ENCODE measurements around the gene OR10C1. TPM values are rescaled to one million over a fixed set of nuclear protein-coding genes. Genes with fewer than 3 reads are reported as not detected.

OR10C1 gene
- total RNA-seq, 1 experiment from 2014 or later = not detected

GRCh38 chr6:29486577-29486976 lies 47.5 kb downstream of the OR10C1 start:
- H3K27ac ChIP-seq (ENCODE audit: insufficient read length, low read depth, low read length) = no peak overlapping the region
- no peaks in the 10 kb centered on the region for H3K23me2 ChIP-seq (ENCODE audit: insufficient read length, low read depth, low read length, poor library complexity, severe bottlenecking)
- DNase-seq = no peak
- no peak overlapping the region for H3K18ac ChIP-seq (ENCODE audit: insufficient read length, low read depth, low read length)
- no peak overlapping the region for H3K27ac Mint-ChIP-seq
- H3K4ac ChIP-seq (ENCODE audit: low read depth, low read length) = no peak overlapping the region
- H2BK120ac ChIP-seq (ENCODE audit: low read depth, low read length, poor library complexity, severe bottlenecking) = no peak overlapping the region
- WGBS (ENCODE audit: extremely low coverage, insufficient read length, low lambda C conversion rate) = no CpG with 5 or more reads among the region's 4 CpGs
- no peak overlapping the region for H3K4me2 ChIP-seq (ENCODE audit: insufficient read depth, insufficient read length, low read length)
- no peak overlapping the region for H4K5ac ChIP-seq (ENCODE audit: insufficient read length, low read depth, low read length)
- peaks cover 0 to 2% of the 10 kb centered on the region in 2 experiments; a peak in 3 of 5 replicates for H3K9me3 Mint-ChIP-seq
- no peaks in the 10 kb centered on the region for H3K79me2 ChIP-seq (ENCODE audit: insufficient read depth, low read length)
- H3K56ac ChIP-seq (ENCODE audit: insufficient read length, low read depth, low read length) = no peak overlapping the region
- H3K14ac ChIP-seq (ENCODE audit: insufficient read depth, low read length) = no peak overlapping the region
- no peak overlapping the region for H2AK5ac ChIP-seq (ENCODE audit: insufficient read length, low read length)
- no peak overlapping the region for H4K91ac ChIP-seq (ENCODE audit: insufficient read length, low read depth, low read length)
- no peaks in the 10 kb centered on the region; the same call in 1 of the 2 replicates for H3K27me3 Mint-ChIP-seq (ENCODE audit: low read depth)
- TF ChIP-seq, protein P1, sequence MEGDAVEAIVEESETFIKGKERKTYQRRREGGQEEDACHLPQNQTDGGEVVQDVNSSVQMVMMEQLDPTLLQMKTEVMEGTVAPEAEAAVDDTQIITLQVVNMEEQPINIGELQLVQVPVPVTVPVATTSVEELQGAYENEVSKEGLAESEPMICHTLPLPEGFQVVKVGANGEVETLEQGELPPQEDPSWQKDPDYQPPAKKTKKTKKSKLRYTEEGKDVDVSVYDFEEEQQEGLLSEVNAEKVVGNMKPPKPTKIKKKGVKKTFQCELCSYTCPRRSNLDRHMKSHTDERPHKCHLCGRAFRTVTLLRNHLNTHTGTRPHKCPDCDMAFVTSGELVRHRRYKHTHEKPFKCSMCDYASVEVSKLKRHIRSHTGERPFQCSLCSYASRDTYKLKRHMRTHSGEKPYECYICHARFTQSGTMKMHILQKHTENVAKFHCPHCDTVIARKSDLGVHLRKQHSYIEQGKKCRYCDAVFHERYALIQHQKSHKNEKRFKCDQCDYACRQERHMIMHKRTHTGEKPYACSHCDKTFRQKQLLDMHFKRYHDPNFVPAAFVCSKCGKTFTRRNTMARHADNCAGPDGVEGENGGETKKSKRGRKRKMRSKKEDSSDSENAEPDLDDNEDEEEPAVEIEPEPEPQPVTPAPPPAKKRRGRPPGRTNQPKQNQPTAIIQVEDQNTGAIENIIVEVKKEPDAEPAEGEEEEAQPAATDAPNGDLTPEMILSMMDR (conservative IDR thresholded peaks at IDR 0.05) = no peak
- H3K4me1 Mint-ChIP-seq = no peaks in the 10 kb centered on the region
- H4K8ac ChIP-seq (replicated peaks; ENCODE audit: insufficient read length, low read depth, low read length) = no peak overlapping the region
- H4K20me1 ChIP-seq (ENCODE audit: control insufficient read depth, insufficient read depth, insufficient read length) = no peaks in the 10 kb centered on the region
- no peaks in the 10 kb centered on the region for H3K27me3 ChIP-seq (ENCODE audit: insufficient read depth, low read length)
- H2AFZ ChIP-seq (ENCODE audit: low read length) = no peak overlapping the region
- H2BK15ac ChIP-seq (ENCODE audit: low read depth, low read length) = no peak overlapping the region
- no peak overlapping the region for H3K4me3 Mint-ChIP-seq
- no peaks in the 10 kb centered on the region for H3K36me3 Mint-ChIP-seq (ENCODE audit: insufficient read depth in 1 of 3, low read depth in 3 of 3)
- H2BK12ac ChIP-seq (ENCODE audit: insufficient read length, low read depth, low read length) = no peak overlapping the region
- H2BK5ac ChIP-seq (ENCODE audit: insufficient read length, low read length) = no peak overlapping the region
- no peak overlapping the region for H3K23ac ChIP-seq (ENCODE audit: insufficient read length, low read depth, low read length)
- no peak overlapping the region for H2BK20ac ChIP-seq (ENCODE audit: low read depth, low read length, poor library complexity, severe bottlenecking)
- H3K9ac ChIP-seq (ENCODE audit: extremely low read depth, insufficient read length, low read length) = no peak overlapping the region
- no peaks in the 10 kb centered on the region for H3K79me1 ChIP-seq (ENCODE audit: insufficient read depth, low read depth, low read length, poor library complexity, severe bottlenecking)
- no peaks in the 10 kb centered on the region for H3K9me3 ChIP-seq (ENCODE audit: control insufficient read depth, low read depth, low read length)
- H3K4me1 ChIP-seq (ENCODE audit: insufficient read depth, low read length) = no peaks in the 10 kb centered on the region
- no peak overlapping the region for H3T11ph ChIP-seq (ENCODE audit: low read length)
